Kasumi-1 (cell line): Measurements from ENCODE around the gene MRM2.
"Not testable (repeated sequence)": the region's sequence is repeated elsewhere in the genome, so short reads cannot be mapped to it uniquely, and the experiment has no call there.

Source experiments
- DNase-seq, 2 experiments: peaks; one replicate each; lab custom pipeline; 2025; lab: John Stamatoyannopoulos, UW

The MRM2 gene

GRCh38 chr7:2241580-2242540, at the start of gene MRM2, which contains the start of gene NUDT1:
TSS of gene MRM2 (minus strand) at chr7:2242205. CDS start at chr7:2242169, 36 bp downstream.
TSS of gene NUDT1 (plus strand) at chr7:2242226. CDS start at chr7:2244575, 2,349 bp downstream.
- DNase-seq, result peak in 1 of 2 experiments; percentile 15

- no peak for DNase-seq
These were observed 48.9 kb upstream of the MRM2 start for GRCh38 chr7:2290877-2291276.

GRCh38 chr7:2289621-2290020, 47.6 kb upstream of the MRM2 start:
- DNase-seq, result no peak

GRCh38 chr7:2289111-2289586, 47.1 kb upstream of the MRM2 start:
- DNase-seq, result no peak

- DNase-seq, result no peak
These were observed 46.5 kb upstream of the MRM2 start for GRCh38 chr7:2288503-2288902.

- no peak for DNase-seq
These were observed 45.7 kb upstream of the MRM2 start for GRCh38 chr7:2287745-2288144.

- no peak for DNase-seq
These were observed 41.1 kb upstream of the MRM2 start for GRCh38 chr7:2283074-2283473.

GRCh38 chr7:2282185-2282751, 40.3 kb upstream of the MRM2 start:
- no peak for DNase-seq

GRCh38 chr7:2281541-2281940, 39.5 kb upstream of the MRM2 start:
- DNase-seq, result no peak

- DNase-seq, result no peak
These were observed 38.4 kb upstream of the MRM2 start for GRCh38 chr7:2280424-2280823.

GRCh38 chr7:2279896-2280295, 37.9 kb upstream of the MRM2 start:
- DNase-seq, result no peak

GRCh38 chr7:2278026-2278425, 36.0 kb upstream of the MRM2 start:
- DNase-seq, result no peak

GRCh38 chr7:2276107-2276506, 34.1 kb upstream of the MRM2 start:
- DNase-seq, result no peak

GRCh38 chr7:2275101-2275500, 33.1 kb upstream of the MRM2 start:
- DNase-seq, result no peak

GRCh38 chr7:2274666-2275065, 32.7 kb upstream of the MRM2 start:
- no peak for DNase-seq

- DNase-seq, result no peak
These were observed 31.9 kb upstream of the MRM2 start for GRCh38 chr7:2273866-2274265.

GRCh38 chr7:2272031-2272430, 30.0 kb upstream of the MRM2 start:
- DNase-seq, result no peak

- DNase-seq, result no peak
These were observed 29.4 kb upstream of the MRM2 start for GRCh38 chr7:2271273-2272026.

- DNase-seq, result no peak
These were observed 28.5 kb upstream of the MRM2 start for GRCh38 chr7:2270495-2270894.

GRCh38 chr7:2269991-2270460, 28.0 kb upstream of the MRM2 start:
- DNase-seq, result no peak

- DNase-seq, result not testable (repeated sequence)
These were observed 27.3 kb upstream of the MRM2 start for GRCh38 chr7:2269089-2269990.
